ENCODE measurements around the gene MEF2C. TPM values are rescaled to one million over a fixed set of nuclear protein-coding genes. Genes with fewer than 3 reads are reported as not detected.

MEF2C gene
- total and polyA plus RNA-seq, 2 of the 13 experiments (the other 11 are each of a cell fraction or from before 2014, with no cell fraction given) = 0.02 TPM; not detected in 1

DNA sequence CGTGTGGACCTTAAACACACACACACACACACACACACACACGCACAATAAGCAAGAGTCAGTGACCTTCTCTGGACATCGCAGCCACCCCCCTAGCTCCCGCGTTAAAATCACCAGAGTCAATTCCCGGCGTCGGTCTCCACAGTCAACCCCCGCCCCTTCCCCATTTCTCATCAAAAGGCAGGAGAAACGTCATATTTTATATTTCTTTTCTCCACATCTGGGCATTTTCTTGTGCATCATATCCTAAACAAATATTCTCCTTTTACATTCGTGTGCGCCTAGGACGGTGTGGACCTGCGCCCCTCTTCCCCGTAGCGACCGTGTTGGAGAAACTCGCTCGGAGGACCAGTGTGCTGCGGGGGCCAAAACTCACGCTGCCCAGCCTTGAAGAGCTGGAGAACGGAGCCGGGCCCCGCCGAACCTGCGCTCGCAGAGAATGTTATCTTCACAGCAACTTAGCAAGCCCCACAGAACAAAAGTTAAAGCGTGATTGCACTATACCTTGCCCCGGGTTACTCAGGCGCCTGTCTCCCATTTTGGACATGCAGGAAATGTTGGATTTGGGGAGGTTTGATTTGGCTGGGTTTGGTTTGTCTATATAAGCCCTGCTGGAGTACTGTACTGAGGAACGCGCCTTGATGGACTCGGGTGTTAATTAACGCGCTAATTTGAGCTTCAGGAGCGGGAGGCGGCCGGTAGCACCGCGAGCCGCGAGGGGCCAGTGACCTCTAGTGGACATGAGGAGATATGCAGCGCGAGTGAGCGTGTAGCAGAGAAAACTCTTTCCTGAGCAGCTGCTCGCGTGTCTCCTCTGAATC, 192.4 kb downstream of the MEF2C start (continued):
- TF ChIP-seq, protein P1, sequence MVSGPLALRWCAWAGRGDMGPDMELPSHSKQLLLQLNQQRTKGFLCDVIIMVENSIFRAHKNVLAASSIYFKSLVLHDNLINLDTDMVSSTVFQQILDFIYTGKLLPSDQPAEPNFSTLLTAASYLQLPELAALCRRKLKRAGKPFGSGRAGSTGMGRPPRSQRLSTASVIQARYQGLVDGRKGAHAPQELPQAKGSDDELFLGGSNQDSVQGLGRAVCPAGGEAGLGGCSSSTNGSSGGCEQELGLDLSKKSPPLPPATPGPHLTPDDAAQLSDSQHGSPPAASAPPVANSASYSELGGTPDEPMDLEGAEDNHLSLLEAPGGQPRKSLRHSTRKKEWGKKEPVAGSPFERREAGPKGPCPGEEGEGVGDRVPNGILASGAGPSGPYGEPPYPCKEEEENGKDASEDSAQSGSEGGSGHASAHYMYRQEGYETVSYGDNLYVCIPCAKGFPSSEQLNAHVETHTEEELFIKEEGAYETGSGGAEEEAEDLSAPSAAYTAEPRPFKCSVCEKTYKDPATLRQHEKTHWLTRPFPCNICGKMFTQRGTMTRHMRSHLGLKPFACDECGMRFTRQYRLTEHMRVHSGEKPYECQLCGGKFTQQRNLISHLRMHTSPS (CRISPR knock-in tag; IDR thresholded peaks at IDR 0.05; ENCODE audit: low read depth) = no peak
- TF ChIP-seq, protein P2, sequence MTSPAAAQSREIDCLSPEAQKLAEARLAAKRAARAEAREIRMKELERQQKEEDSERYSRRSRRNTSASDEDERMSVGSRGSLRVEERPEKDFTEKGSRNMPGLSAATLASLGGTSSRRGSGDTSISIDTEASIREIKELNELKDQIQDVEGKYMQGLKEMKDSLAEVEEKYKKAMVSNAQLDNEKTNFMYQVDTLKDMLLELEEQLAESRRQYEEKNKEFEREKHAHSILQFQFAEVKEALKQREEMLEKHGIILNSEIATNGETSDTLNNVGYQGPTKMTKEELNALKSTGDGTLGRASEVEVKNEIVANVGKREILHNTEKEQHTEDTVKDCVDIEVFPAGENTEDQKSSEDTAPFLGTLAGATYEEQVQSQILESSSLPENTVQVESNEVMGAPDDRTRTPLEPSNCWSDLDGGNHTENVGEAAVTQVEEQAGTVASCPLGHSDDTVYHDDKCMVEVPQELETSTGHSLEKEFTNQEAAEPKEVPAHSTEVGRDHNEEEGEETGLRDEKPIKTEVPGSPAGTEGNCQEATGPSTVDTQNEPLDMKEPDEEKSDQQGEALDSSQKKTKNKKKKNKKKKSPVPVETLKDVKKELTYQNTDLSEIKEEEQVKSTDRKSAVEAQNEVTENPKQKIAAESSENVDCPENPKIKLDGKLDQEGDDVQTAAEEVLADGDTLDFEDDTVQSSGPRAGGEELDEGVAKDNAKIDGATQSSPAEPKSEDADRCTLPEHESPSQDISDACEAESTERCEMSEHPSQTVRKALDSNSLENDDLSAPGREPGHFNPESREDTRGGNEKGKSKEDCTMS (CRISPR knock-in tag; conservative IDR thresholded peaks at IDR 0.05) = no peak
- TF ChIP-seq MLLT10 (CRISPR knock-in tag; IDR thresholded peaks at IDR 0.05) (no peak), PCBP1 (IDR thresholded peaks at IDR 0.05; ENCODE audit: borderline replicate concordance, low read depth, low read length) (no peak), KDM5B (CRISPR knock-in tag; IDR thresholded peaks at IDR 0.05; ENCODE audit: borderline replicate concordance) (no peak), ZNF792 (CRISPR knock-in tag; IDR thresholded peaks at IDR 0.05) (no peak), MTF1 (CRISPR knock-in tag; IDR thresholded peaks at IDR 0.05) (no peak), NR2F1 (CRISPR knock-in tag; IDR thresholded peaks at IDR 0.05) (no peak)
- TF ChIP-seq, protein P3, sequence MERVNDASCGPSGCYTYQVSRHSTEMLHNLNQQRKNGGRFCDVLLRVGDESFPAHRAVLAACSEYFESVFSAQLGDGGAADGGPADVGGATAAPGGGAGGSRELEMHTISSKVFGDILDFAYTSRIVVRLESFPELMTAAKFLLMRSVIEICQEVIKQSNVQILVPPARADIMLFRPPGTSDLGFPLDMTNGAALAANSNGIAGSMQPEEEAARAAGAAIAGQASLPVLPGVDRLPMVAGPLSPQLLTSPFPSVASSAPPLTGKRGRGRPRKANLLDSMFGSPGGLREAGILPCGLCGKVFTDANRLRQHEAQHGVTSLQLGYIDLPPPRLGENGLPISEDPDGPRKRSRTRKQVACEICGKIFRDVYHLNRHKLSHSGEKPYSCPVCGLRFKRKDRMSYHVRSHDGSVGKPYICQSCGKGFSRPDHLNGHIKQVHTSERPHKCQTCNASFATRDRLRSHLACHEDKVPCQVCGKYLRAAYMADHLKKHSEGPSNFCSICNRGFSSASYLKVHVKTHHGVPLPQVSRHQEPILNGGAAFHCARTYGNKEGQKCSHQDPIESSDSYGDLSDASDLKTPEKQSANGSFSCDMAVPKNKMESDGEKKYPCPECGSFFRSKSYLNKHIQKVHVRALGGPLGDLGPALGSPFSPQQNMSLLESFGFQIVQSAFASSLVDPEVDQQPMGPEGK (CRISPR knock-in tag; IDR thresholded peaks at IDR 0.05) = no peak
- TF ChIP-seq, protein P4, sequence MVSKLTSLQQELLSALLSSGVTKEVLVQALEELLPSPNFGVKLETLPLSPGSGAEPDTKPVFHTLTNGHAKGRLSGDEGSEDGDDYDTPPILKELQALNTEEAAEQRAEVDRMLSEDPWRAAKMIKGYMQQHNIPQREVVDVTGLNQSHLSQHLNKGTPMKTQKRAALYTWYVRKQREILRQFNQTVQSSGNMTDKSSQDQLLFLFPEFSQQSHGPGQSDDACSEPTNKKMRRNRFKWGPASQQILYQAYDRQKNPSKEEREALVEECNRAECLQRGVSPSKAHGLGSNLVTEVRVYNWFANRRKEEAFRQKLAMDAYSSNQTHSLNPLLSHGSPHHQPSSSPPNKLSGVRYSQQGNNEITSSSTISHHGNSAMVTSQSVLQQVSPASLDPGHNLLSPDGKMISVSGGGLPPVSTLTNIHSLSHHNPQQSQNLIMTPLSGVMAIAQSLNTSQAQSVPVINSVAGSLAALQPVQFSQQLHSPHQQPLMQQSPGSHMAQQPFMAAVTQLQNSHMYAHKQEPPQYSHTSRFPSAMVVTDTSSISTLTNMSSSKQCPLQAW (CRISPR knock-in tag; IDR thresholded peaks at IDR 0.05) = peak; percentile 25; the same call in 1 of the 2 replicates
- TF ChIP-seq, protein P5, sequence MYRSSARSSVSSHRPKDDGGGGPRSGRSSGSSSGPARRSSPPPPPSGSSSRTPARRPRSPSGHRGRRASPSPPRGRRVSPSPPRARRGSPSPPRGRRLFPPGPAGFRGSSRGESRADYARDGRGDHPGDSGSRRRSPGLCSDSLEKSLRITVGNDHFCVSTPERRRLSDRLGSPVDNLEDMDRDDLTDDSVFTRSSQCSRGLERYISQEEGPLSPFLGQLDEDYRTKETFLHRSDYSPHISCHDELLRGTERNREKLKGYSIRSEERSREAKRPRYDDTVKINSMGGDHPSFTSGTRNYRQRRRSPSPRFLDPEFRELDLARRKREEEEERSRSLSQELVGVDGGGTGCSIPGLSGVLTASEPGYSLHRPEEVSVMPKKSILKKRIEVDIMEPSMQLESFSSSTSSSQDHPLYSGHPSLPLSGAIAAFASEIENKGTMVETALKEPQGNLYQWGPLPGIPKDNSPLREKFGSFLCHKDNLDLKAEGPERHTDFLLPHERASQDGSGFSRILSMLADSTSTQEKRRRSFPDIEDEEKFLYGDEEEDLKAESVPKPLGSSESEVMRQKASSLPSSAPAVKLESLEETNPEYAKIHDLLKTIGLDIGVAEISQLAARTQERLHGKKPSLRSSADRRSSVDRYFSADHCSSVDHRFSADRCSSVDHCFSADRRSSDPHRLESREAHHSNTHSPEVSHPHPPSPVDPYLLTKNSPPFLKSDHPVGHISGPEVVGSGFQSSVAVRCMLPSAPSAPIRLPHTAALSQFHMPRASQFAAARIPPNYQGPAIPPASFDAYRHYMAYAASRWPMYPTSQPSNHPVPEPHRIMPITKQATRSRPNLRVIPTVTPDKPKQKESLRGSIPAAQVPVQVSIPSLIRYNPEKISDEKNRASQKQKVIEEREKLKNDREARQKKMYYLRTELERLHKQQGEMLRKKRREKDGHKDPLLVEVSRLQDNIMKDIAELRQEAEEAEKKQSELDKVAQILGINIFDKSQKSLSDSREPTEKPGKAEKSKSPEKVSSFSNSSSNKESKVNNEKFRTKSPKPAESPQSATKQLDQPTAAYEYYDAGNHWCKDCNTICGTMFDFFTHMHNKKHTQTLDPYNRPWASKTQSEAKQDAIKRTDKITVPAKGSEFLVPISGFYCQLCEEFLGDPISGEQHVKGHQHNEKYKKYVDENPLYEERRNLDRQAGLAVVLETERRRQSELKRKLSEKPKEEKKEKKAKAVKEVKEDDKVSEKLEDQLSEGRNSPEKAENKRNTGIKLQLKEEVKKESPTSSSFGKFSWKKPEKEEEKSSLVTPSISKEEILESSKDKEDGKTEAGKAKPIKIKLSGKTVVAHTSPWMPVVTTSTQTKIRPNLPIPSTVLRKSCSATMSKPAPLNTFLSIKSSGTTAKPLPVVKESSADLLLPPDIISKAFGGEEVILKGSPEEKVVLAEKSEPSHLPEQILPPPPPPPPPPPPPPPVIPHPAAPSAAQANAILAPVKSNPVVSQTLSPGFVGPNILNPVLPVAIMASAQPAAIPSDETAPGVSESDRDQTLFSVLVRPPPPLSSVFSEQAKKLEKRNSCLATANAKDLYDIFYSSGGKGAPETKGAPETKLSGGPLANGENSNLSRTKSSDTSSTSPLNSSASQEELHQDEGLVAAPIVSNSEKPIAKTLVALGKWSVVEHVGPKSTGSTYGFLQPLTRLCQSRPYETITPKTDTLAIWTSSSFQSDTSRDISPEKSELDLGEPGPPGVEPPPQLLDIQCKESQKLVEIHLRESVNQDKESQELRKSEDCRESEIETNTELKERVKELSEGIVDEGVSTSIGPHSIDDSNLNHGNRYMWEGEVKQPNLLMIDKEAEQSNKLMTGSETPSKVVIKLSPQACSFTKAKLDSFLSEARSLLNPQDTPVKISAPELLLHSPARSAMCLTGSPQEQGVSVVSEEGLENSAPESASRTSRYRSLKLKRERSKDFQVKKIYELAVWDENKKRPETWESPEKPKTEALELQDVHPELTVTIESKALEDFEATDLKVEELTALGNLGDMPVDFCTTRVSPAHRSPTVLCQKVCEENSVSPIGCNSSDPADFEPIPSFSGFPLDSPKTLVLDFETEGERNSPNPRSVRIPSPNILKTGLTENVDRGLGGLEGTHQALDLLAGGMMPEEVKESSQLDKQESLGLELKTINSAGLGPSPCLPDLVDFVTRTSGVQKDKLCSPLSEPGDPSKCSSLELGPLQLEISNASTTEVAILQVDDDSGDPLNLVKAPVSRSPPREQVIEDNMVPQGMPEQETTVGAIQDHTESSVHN (CRISPR knock-in tag; IDR thresholded peaks at IDR 0.05) = no peak
